GM18873 (cell line): ENCODE results near the gene STX8.

ENCODE experiments used
- ATAC-seq: cut with Tn5 transposase; IDR thresholded peaks from one replicate; pipeline ENCODE4 v1.9.1; 2021; ENCODE audit warnings: mild to moderate bottlenecking, moderate library complexity, moderate number of reproducible peaks; ENCODE audit not compliant: unreplicated experiment, low FRiP score

STX8 gene

DNA sequence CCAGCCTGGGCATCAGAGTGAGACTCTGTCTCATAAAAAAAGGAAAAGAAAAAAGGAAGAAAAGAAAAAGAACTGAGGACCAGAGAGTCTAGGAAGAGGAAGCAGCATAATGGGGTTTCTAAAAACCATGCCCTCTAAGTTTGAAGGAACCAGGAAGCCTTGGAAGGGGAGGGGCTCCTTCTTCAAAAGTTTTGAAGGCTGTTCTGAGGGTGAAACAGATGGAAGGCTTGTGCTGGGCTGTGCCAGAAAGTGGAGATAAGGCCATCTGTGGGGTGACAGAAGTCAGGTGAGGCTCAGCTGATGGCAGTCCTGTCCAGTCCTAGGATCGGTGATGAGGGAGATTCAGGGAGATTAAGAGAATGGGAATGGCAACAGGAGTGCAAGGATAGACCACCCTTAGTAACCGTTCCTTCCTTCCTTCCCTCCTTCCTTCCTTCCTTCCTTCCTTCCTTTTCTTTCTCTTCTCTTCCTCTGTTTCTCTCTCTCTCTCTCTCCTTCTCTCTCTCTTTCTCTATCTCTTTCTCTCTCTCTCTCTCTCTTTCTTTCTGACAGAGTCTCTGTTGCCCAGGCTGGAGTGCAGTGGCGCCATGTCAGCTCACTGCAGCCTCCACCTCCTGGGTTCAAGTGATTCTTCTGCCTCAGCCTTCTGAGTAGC lies 371.7 kb downstream of the STX8 start:
- no peak for ATAC-seq

DNA sequence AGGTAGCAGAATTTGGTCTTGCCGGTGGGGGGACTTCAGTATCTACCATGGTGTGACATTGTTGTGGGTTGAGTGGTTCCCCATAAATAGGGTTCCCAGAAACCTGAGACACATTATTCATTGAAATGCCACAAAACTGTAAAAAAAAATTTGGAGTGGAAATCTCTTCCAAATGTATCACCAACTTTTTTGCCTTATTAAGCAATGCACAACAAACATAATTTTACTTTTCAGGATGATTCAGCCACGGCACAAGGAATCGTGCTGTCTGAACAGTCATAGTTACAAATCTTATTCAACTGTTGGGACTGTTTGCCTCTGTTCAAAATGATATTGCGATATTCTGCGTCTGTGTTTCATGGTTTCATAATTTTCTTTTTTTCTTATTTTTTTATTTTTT lies 373.1 kb downstream of the STX8 start:
- no peak for ATAC-seq

DNA sequence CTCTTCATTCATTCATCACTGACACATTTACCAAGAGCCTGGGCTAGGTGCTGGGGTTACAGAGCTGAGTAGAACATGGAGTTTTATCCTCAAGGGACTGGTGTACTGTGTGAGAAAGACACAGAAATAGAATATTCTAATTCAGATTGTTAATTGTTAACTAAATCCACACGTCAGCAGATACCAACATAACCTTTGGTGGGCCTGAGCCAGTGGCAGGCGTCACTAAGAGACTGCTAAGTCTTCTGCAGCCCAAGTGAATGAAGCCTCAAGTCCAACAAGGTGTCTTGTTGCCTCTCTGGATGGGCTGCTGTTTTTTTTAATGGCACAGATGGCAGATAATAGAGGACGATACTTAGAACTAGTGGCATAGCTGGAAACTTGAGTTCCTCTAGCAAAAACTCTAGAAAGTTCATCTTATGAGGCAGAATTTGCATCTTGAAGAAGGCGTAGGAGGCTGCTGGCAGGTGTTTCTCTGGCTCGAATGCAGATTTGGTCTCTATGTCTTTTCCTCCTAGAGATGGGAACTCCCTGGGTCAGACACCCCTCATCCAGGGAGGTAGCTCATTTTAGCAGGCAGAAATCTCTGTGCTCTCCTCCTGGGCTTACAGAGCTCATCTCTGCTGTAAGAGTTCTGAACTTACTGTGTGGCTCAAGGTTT lies 374.8 kb downstream of the STX8 start:
- ATAC-seq, result no peak
